GM12872 (cell line): ENCODE results near the gene WDCP.

Experiments used
- CTCF ChIP-seq: IDR thresholded peaks from 3 replicates; pipeline ENCODE4 v1.5.1; 2011; ENCODE audit warnings: low read depth, mild to moderate bottlenecking, low read length, moderate library complexity; ENCODE audit not compliant: insufficient read depth

WDCP gene

GRCh38 chr2:24075259-24075658, 28.1 kb upstream of the WDCP start:
- no peak for TF ChIP-seq CTCF

- TF ChIP-seq CTCF, result no peak
Observed at GRCh38 chr2:24073816-24074215, 26.6 kb upstream of the WDCP start.

GRCh38 chr2:24072259-24072658, 25.1 kb upstream of the WDCP start:
- TF ChIP-seq CTCF, result no peak

GRCh38 chr2:24065341-24065740, 18.1 kb upstream of the WDCP start:
- no peak for TF ChIP-seq CTCF

GRCh38 chr2:24058564-24059271, 11.5 kb upstream of the WDCP start:
- no peak for TF ChIP-seq CTCF

- TF ChIP-seq CTCF, result no peak
Observed at GRCh38 chr2:24055750-24056149, 8.6 kb upstream of the WDCP start.

- no peak for TF ChIP-seq CTCF
Observed at GRCh38 chr2:24054366-24055010, 7.3 kb upstream of the WDCP start.
